Activated CD8-positive, alpha-beta memory T cell treated with anti-CD3 and anti-CD28 coated beads for 48 hours (primary cell): ENCODE results near the gene IRF2BP2.
"Not testable (repeated sequence)": the region's sequence is repeated elsewhere in the genome, so short reads cannot be mapped to it uniquely, and the experiment has no call there.

ENCODE experiments used
- DNase-seq, 3 experiments: peaks; one replicate each; pipeline ENCODE4 v3.0.0-alpha.2; 2020; ENCODE audit warnings: low read depth in 2 of 3, low spot score in 2 of 3

IRF2BP2 gene

DNA sequence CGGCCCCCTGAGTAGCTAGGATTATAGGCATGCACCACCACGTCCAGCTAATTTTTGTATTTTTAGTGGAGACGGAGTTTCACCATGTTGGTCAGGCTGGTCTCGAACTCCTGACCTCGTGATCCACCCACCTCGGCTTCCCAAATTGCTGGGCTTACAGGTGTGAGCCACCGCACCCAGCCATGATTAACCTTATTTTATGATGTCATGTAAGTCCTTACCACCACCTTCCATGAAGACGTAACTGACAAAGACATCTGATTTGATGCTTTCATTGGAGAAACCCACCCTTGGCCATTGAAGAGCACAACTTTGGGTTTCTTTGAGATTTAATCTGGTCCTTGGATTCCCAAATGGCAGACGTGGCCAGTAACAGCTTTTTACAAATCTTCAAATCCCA is 24.9 kb upstream of the IRF2BP2 start:
- not testable (repeated sequence) for DNase-seq

- no peak for DNase-seq
Measured at GRCh38 chr1:234634387-234634786, 24.4 kb upstream of the IRF2BP2 start.

GRCh38 chr1:234633246-234634003 is 23.4 kb upstream of the IRF2BP2 start:
- no peak for DNase-seq

DNA sequence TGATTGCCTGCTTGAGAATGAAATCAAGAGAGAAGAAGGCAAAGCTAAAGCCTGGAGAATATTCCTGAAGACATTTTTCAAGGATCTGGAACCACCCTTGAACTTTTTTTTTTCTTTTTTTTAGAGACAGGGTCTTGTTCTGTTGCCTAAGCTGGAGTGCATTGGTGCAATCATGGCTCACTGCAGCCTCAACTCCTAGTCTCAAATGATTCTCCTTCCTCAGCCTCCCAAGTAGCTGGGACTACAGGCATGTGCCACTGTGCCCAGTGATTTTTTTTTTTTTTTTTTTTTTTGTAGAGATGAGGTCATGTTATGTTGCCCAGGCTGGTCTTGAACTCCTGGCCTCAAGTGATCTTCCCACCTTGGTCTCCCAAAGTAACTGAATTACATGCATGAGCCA is 22.2 kb upstream of the IRF2BP2 start:
- no peak for DNase-seq

- no peak for DNase-seq
Measured at GRCh38 chr1:234631721-234632125, 21.7 kb upstream of the IRF2BP2 start.

DNA sequence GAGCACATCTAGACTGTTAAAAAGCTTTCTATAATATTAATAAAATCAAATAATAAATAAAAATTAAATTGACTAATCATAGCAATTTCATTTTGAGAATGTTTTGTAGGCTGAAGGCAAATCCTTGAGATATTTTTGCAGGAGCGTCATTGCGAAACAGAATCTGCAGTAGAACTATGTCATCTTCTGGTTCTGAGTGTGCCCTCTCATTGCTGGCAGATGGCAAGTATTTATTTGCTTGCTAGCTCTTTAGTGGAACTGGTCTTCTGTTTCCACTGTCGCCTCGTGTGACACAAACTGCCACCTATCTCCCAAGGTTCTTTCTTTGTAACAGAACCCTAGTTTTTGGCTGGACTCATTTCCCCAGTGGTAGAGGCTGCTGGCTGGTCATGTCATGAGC is 19.0 kb upstream of the IRF2BP2 start:
- no peak for DNase-seq

DNA sequence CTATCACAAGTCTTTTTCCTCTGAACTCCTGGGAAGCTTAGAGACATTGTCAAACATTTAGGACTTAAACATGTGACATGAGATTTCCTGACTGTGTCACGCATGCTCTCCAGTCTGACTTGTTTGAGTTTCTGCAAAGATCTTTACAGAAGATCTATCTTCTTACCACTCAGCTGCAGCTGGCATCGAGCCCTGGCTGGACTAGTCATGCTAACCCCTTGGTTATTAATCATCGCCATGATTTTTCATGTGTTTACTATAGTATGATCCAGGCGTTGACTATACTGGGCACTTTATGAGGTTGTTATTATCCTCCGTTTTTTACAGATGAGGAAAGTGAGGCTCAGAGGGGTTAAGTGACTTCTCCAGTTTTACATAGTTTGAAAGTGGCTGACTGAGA is 18.1 kb upstream of the IRF2BP2 start:
- no peak for DNase-seq

DNA sequence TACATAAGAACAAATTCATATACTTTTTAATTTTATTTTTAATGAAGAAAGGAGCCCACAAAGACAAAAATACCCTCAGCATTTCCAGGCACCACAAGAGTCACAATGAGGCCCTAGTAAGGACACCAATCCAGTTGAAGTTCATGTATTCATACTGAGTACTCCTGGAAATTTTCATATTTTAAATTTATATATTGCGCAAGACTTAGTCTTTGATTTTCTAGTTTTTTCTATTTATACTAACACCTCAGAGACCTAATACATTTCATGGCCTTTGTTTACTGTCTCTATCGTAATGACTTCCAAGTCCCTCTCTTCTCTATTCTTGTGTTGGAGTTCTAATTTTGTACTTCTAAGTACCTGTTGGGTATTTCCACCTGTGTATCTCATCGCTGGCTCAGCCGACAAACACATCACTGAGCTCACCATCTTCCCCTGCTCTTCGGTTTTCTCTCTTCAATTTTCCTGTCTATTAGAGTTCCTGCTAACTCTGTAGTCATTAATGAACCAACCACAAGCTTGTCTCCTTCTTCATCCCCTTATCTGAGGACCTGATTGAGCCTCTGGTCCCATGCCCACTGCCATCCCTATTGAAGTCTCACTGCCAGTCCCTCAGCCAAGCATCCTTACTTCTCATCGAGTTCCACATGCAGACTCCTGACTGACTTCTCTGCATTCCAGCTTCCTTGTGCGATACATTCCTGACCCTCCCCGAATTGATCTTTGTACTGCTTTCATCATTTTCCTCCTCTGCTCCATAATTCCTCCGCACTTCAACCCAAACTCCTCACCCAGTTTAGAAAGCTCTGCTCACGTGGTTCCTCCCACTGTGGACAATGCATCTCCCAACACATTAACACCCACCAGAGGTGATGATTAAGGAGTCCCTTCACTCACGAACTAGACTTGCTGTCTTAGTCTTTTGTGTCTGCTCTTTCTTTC is 17.3 kb upstream of the IRF2BP2 start:
- DNase-seq: no peak

GRCh38 chr1:234626391-234626790 is 16.4 kb upstream of the IRF2BP2 start:
- no peak for DNase-seq

DNA sequence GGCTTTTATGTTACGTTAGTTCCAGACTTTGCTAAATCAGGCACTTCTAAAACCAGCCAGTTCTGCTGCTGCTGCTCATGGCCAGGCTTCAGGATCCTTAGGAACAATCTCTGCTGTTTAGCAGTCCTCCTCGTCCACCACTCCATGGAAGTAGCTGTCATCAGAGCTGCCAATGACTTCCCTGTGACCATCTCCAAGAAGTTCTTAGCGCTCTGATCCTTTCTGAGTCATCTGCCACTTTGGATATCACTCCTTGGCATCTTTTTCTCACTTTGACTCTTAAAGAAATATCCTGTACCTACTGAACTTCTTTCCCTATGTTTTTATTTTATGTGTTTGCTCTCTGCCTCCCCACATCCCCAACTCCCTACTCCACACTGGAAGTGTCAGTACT is 14.7 kb upstream of the IRF2BP2 start:
- no peak for DNase-seq

- DNase-seq: no peak
Measured at GRCh38 chr1:234621657-234622335, 11.8 kb upstream of the IRF2BP2 start.

DNA sequence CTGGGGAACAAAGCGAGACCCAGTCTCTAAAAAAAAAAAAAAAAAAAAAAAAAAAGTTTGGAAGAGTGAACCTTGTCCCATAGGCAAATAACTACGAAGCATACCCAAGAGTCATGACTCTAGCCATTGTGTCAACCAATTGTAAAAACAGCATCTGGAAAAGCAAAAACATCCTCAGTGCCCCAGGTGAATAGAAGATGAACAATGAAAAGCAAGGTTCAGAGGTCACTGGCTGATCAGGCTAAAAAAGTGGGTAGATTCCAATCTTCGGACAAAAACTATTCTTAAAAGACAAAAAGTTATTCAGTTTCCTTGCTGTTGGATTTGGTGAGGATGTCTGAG is 11.1 kb upstream of the IRF2BP2 start:
- no peak for DNase-seq

DNA sequence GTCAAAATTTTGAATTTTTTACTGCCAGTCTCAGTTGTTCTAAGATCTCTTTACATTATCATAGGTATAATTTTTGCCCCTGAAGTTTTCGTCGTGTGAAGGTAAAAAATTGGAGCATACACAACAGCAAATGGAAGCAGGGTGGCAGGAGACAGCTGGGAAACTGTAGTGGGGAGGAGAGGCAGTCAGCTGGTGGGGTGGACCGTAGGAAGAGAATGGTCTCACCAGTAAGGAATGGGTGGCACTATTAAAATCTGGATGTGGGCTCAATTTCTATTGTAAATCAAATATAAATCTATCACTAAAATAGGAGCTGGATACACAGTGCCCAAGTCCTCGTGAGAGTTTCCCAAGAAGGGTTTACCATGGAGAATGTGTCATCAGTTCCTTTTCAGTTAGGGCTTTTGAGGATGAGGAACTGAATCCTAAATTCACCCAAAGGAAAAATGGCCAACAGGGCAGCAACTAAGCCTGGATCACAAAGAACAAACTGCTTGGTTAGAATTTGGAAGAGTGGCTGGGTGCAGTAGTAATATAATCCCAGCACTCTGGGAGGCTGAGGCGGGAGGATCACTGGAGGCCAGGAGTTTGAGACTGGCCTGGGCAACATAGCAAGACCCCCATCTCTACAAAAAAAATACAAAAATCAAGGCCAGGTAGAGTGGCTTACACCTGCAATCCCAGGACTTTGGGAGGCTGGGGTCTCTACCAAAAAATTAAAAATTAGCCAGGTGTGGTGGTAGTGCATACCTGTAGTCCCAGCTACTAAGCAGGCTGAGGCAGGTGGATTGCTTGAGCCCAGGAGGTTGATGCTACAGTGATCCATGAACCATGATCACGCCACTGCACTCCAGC is 10.5 kb upstream of the IRF2BP2 start:
- DNase-seq: no peak

- DNase-seq: no peak
Measured at GRCh38 chr1:234619794-234620247, 9.8 kb upstream of the IRF2BP2 start.

- no peak for DNase-seq
Measured at GRCh38 chr1:234619071-234619480, 9.1 kb upstream of the IRF2BP2 start.

- no peak for DNase-seq
Measured at GRCh38 chr1:234618737-234619049, 8.7 kb upstream of the IRF2BP2 start.

- no peak for DNase-seq
Measured at GRCh38 chr1:234617986-234618736, 8.2 kb upstream of the IRF2BP2 start.

- no peak for DNase-seq
Measured at GRCh38 chr1:234617131-234617985, 7.4 kb upstream of the IRF2BP2 start.

GRCh38 chr1:234616644-234617043 is 6.7 kb upstream of the IRF2BP2 start:
- no peak for DNase-seq
